Stimulated activated CD8-positive, alpha-beta memory T cell treated with anti-CD3 and anti-CD28 coated beads, Interleukin-7, amount 100 ng/mL, for 24 hours (primary cell): Measurements from ENCODE around the gene KCNA3.

Experiments
- DNase-seq: peaks from one replicate; pipeline ENCODE4 v3.0.0-alpha.2; 2020; ENCODE audit warnings: low read depth

The KCNA3 gene

DNA sequence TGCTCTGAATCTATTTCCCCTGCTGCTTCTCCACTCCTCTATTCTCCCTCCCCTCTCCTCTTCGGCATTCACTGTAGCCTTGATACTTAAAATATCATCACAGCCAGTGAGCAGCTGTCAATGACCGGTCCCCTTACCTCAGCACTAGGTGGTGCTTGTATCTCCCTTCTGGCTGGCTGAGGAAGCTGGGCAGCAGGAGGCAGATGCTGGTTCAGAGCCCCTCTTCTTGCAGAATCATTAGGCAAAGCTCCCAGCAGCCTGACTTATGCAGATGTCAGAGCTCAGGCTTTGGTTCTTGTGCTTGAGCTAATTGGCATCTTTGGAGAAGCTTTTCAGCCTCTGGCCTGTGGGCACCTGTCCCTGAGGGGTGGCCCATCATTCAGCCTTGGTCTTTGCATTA, 36.7 kb downstream of the KCNA3 start:
- no peak for DNase-seq

DNA sequence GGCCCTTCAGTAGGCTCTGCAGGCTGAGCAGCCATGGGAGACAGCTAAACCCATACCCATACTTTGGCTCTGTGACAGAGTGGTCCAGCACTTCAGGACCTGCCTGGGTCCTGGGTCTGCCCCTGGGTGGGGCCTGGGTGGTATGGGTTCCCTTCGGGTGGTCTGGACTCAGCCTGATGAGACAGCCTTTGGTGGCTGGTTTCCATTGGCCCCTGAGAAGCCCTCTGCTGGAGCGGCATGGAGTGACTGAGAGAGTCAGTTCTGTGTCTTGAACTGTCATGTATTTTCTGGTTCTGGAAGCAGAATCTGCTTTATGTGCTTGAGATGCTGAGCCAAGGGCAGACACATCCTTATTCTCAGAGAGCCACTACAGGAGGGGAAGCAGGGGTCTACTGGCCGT, 37.3 kb downstream of the KCNA3 start:
- no peak for DNase-seq

DNA sequence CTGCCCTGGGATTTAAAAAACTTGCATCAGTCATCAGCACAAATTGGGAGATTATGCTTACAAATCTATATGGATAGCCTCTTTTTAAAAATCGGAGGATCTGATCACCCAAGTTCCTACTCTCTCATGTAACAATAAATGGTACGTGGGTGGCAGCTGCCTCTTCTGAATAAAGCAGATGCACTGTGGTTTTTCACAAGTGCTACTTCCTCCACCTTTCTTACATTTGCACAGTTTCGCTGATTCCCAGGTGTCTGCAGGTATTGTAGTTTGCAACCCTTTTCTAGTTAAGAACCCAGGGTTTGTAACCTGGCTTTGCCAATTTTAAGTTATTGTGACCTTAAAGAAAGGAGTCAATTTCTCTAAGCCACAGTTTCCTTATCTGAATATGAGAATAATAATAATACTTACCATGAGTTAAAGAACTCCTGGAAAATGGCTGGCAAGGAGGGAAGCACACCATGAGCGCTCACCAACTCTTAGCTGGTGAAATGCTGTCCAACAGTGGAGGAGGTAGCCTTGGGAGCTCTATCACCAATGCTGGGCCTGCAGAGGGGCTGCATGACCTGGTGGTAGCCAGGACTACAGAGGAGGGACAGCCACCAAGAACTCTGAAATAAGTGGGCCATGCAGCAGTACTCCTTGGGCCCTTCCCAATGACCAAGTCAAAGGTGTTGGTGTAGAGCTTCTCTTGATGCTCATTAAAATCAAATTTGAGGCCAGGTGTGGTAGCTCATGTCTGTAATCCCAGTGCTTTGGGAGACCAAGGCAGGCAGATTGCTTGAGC, 38.4 kb downstream of the KCNA3 start:
- no peak for DNase-seq

DNA sequence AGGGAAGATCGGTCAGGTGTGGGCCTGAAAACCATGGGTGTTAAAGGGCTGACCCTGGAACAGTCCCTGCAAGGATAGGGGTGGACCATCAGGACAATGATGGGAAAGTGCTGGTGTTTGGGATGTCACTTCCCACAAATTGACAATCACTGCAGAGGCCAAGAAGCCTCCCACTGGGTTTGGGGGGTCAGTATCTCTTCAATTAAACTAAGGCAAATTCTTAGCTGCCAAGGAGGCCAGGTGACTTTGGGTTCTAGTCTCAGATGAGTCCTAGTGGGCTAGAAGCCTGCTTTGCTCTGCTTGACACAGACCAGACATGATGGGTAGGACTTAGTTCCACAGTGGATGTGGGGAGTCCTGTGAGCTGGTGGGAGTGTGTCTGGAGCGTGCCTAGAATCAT, 39.3 kb downstream of the KCNA3 start:
- DNase-seq, result no peak

DNA sequence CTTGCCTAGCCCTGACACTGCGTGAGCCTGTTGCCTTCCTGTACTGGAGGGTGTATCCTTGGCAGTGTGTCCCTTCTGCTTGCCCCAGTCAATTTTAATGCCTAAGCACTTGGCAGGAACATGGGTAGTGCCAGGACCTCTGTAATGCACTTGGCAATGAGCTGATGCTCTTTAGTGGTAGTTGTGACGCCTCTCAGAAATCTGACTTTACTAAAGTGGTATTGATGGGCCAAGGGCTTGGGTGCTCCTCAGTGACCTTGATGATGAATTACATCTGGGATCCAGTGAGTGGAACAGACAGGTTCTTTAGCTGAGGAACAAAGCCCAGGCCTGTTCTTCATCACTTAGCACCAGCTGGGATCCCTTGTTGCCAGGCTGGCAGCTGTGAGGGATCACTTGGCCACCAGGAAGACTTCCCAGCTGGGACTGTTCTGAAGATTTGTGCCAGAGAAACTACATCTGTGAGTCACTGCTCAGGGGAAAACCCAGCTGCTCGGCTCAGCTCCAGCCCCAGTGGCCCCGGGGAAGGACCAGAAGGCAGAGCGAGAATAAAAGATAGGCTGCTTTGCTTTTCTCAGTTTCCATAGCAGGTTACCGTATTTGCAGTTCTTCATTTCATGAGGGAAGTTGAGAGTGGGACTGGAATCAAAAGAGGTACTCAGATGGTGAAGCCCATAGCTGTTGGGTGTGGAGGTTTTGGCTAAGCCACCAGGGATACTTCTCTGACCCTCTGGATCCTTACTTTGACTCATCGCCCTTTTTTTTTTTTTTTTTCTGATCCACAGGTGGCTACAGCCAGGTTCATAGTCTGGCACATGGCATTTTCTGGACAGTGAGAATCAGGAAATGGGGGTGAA, 40.1 kb downstream of the KCNA3 start:
- peak; percentile 37 for DNase-seq

DNA sequence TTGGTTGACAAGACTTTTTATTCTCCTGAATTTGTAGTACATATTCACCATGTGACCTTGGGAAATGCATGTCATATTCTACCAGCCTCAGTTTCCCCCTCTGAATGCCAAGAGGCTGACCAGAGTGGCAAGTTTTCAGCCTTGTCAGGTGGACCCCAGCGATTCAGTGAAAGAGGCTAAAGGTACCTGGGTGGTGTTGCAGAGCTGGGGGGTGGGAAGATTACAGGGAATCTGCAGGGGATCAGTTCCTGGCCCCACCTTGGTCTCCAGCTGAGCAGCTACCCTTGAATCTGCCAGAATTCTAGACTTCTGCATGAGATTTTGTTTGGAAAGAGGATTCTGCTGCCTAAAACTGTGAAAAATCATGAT, 40.7 kb downstream of the KCNA3 start:
- no peak for DNase-seq

DNA sequence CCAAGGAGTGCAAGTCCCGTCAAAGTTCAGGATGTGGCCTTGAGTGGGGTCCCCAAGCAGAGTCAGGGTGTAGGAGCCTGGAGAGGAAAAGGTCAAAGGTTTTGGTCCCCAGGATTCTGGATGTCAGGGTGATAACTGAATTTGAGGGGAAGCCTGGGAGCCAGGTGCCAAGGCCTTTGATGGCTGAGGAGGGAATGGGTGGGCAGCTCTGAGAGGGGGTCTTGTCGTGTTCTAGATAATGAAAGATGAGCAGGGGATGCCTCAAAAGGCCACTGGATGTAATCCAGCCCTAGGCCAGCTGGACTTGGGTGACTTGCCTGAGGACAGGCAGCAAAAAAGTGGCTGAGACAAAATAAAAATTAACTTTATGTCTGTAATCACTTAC, 41.1 kb downstream of the KCNA3 start:
- DNase-seq, result no peak

DNA sequence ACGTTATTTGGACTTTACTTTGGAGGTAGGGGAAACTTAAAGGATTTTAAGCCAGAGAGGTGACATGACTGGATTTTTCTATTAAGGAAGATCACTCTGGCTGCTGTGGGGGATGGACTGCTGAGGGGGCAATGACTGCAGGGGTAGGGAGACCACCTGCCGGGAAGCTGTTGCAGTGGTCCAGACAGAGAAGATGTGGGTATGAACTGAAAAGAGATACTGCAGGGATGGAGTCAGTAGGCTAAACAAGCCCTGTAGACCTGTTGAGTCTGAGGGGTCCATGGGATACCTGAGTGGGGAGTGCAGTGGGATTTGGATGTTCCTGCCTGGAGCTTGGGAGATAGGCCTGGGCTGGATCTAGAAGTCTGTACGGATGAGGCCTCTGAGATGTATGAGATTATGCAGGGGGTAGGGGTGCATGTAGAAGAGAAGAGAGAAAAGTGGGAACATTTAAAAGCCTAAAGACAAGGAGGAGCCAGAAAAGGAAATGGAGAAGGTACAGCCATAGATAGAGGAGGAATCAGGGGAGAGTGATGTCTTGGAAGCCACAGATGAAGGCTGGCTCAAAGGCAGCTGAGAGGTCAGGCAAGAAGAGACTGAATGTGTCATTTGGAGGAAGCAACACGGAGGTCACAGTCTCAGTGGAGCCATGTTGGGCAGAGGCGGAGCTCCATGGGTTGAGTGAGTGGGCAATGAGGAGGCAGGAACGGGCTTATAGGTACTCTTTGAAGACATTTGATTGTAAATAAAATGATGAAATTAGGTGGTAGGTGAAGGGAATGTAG, 42.7 kb downstream of the KCNA3 start:
- no peak for DNase-seq

DNA sequence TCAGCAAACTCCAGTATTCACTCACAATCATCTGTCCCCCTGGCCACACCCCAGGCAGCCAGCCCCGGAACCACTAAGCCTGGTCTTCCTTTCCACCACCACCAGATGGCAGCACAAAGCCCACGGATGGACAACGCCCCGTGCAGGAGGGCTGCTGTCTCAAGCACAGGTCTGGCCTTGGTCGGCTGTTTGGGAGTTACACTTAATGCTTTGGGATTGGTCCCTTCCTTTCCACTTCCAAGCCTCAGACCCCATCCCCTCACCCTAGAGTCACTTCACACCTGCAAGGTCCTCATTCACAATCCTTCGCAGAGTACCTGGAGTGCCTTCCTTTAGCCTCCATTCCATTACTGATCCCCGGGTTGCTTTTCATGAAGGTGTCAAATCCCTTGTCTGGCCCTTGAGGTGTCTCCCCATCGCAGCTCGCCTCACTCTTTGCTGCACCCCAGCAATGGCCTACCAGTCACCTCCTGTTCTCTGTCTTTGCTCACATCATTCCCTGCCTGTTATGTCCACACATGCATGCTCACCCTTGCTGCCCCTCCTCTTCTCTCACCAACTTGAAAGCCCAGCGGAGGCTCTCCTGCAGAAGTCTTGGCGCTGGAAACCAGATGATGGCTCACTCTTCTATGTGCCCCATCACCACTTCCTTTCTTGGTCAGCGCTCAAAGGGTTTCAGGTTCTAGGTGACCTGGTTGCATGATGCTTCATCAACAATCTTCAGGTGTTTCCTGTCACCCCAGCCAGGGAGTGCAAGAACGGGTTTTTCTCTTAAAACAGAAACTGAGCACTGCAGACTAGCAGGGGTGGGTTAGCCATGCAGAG, 43.7 kb downstream of the KCNA3 start:
- peak; percentile 64 for DNase-seq

DNA sequence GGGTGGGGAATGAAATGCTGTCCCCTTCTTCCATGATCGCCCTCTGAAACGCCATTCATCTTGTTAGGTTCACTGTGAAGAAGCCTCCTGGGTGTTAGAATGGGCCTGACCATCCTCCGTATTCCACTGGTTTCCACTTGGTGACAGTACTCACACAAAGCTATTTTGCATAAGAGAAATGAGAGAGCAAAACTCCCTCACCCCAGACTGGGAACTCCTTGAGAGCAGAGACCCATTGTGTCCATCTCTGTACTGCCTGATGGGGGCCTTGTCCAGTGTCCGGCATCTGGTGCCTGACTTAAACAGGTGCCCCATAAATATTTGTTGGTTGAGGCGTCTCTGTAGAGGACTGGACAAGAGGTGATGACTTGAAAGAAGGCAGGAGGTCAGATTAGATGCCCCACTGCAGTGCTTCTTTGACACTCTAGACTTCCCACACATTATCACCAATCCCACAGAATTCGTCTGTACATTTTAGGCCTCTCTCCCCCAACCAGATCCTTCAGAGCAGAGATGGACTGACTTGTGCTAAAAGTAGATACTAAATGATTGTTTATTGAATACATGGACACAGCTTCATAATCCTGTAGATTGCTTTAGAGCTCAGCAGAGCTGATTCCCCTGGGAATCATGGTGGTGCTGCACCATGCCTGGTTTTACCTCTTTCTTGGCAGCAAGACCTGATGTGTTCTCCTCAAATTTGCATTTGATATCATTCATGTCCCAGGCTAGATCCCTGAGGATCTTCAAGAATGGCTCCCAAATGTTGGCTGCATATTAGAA, 46.2 kb downstream of the KCNA3 start:
- DNase-seq, result no peak

DNA sequence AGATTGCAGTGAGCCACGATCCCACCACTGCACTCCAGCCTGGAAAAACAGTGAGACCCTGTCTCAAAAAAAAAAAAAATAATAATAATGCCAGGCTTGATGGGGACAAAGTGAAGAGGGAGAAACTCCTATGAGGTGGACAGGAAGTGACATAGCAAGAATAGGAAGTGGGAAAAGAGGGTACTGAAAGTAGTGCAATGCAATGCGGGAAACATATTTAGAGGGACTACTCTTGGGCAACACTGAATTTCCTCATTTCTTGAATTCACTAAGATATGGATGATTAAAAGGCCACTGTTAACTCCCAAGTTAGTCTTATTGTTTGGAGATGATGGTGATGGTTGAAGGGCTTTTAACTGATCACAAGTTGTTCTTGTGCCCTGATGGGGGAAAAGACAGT, 47.0 kb downstream of the KCNA3 start:
- DNase-seq, result no peak

DNA sequence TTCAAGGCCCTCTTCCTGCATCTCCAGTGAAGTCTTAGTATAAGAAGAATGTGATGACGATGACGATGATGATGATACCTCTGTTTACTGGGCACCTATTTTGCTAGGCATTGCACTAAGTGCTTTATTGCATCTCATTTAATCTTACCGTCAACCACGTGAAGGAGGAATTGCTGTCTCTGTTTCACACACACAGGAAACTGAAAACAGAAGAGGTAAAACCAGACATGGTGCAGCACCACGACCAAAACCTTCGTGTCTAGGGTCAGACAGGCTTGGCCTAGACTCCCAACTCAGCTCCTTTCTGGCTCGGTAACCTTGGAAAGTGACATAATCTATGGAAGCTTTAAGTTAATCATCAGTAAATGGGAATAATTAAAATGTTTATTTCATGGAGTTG, 47.9 kb downstream of the KCNA3 start:
- DNase-seq, result no peak
